ENCODE results near the gene PARP3. TPM values are rescaled to one million over a fixed set of nuclear protein-coding genes. Genes with fewer than 3 reads are reported as not detected.
A peak's percentile ranks its signal among the peaks of the same experiment; 100 is the strongest.
"Not testable (repeated sequence)": the region's sequence is repeated elsewhere in the genome, so short reads cannot be mapped to it uniquely, and the experiment has no call there.

PARP3 gene
- total RNA-seq, 4 donors from 2014 or later, result 100 to 157 (median 137) TPM

DNA sequence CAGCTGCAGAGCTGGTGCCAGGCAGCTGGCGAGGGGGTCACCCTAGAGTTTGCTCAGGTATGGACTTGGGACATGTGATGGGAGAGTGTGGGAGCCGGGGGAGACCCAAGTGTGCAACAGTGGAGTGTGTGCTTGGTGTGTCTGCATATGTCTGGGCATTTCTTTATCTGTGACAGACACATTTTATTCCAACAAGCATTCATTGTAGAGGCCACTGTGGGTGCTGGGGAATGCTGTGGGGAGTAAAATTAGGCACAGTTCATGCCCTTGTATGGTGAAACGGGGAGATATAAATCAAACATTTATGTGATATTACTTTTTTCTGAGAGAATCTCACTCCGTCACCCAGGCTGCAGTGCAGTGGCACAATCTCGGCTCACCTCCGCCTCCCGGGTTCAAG, 45.4 kb downstream of the PARP3 start:
- Histone ChIP-seq H3K27me3 (no peaks in the 10 kb centered on the region), H3K36me3 (peaks cover 0 to 22% (median 0%) of the 10 kb centered on the region in 3 donors), H3K9me3 (no peaks in the 10 kb centered on the region), H3K27ac (peak overlapping the region in 1 of 4 donors; percentile 88), H3K4me3 (peak overlapping the region in 2 of 4 donors; percentile 32 to 45), H3K4me1 (peaks cover 0 to 20% (median 3%) of the 10 kb centered on the region in 4 donors)
- TF ChIP-seq, protein P1, sequence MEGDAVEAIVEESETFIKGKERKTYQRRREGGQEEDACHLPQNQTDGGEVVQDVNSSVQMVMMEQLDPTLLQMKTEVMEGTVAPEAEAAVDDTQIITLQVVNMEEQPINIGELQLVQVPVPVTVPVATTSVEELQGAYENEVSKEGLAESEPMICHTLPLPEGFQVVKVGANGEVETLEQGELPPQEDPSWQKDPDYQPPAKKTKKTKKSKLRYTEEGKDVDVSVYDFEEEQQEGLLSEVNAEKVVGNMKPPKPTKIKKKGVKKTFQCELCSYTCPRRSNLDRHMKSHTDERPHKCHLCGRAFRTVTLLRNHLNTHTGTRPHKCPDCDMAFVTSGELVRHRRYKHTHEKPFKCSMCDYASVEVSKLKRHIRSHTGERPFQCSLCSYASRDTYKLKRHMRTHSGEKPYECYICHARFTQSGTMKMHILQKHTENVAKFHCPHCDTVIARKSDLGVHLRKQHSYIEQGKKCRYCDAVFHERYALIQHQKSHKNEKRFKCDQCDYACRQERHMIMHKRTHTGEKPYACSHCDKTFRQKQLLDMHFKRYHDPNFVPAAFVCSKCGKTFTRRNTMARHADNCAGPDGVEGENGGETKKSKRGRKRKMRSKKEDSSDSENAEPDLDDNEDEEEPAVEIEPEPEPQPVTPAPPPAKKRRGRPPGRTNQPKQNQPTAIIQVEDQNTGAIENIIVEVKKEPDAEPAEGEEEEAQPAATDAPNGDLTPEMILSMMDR (IDR thresholded peaks at IDR 0.05), result no peak
- no peak for TF ChIP-seq POLR2A (IDR thresholded peaks at IDR 0.05)
- DNase-seq, result no peak

DNA sequence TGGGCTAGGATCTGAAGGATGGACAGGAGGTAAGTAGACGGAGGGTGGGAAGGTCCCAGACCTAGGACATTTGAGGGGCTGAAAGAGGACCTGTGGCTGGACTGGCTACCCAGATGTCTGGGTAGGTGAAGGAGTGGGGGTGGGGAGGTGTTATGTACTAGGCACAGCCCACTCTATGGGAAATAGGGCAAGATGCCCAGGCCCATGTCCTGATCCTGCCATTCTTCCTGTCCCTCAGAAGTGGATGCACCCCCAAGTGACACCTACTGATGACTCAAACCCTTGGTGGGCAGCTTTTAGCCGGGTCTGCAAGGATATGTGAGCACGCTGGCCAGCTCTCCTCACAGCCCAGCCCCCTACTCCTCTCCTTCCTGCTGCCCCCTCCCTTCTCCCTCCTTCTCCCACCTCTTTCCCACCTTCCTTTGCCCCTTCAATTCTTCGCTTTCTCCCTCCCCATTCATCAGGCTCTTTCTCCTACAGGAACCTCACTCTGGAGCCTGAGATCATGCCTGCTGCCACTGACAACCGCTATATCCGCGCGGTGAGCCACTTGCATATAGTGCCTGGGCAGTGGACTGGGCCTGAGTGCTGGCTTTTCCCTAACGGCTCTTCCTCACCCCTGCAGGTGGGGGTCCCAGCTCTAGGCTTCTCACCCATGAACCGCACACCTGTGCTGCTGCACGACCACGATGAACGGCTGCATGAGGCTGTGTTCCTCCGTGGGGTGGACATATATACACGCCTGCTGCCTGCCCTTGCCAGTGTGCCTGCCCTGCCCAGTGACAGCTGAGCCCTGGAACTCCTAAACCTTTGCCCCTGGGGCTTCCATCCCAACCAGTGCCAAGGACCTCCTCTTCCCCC, 46.4 kb downstream of the PARP3 start:
- no peak for DNase-seq
- H3K4me1 ChIP-seq, result peaks cover 0 to 16% (median 2%) of the 10 kb centered on the region in 4 donors

DNA sequence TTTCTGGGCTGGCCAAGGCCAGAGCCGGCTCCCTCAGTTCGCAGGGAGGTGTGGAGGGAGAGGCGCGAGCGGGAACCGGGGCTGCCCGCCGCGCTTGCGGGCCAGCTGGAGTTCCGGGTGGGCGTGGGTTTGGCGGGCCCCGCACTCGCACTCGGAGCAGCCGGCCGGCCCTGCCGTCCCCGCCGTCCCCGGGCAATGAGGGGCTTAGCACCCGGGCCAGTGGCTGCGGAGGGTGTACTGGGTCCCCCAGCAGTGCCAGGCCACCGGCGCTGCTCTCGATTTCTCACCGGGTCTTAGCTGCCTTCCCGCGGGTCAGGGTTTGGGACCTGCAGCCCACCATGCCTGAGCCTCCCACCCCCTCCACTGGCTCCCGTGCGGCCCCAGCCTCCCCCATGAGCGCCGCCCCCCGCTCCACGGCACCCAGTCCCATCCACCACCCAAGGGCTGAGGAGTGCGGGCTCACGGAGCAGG, 48.4 kb downstream of the PARP3 start:
- H3K9me3 ChIP-seq, H3K4me3 ChIP-seq, H3K27ac ChIP-seq, H3K27me3 ChIP-seq, DNase-seq: not testable (repeated sequence)
- Histone ChIP-seq H3K4me1 (peaks cover 0 to 19% (median 3%) of the 10 kb centered on the region in 4 donors), H3K36me3 (peaks cover 0 to 43% (median 0%) of the 10 kb centered on the region in 3 donors)

More for the DNA sequence above, 46.4 kb downstream of the PARP3 start:
- no peak overlapping the region for H3K4me3 ChIP-seq
- H3K27me3 ChIP-seq, result no peaks in the 10 kb centered on the region
- H3K27ac ChIP-seq, result no peak overlapping the region
- TF ChIP-seq, protein P1 (IDR thresholded peaks at IDR 0.05), result no peak
- no peak for TF ChIP-seq POLR2A (IDR thresholded peaks at IDR 0.05)
- H3K9me3 ChIP-seq, result no peaks in the 10 kb centered on the region
- peaks cover 0 to 31% (median 0%) of the 10 kb centered on the region in 3 donors for H3K36me3 ChIP-seq

DNA sequence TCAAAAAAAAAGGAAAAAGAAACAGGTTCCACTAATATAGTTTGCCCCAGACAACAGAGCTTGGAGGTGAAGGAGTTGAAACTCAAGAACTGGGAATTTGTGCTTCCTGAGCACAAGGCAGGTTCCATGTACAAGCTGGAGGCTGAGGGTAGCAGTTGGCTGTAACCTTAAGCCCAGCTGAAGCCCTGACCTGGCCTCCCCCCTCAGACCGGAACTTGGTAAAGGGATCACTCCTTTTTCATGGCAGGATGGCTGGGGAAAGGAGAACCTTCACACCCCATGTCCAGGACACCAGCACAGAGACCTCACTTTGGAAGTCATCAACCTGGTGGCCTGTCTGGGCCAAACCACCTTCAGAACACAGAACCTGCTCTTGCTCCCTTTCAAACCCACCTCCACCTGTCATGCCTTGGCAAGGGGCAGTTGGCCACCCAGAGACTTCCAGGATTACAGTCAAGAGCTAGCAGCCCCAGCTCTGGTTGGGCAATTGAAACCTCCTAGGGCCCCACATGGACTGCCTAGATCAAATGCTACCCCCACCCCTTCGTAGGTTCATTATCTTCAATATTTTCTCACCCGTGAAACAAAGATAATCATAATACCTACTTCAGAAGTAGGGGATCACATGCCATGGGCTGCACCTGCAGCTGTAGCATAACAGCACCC, 50.0 kb downstream of the PARP3 start:
- H3K27me3 ChIP-seq, result no peaks in the 10 kb centered on the region
- no peak for DNase-seq
- TF ChIP-seq POLR2A (IDR thresholded peaks at IDR 0.05), result no peak
- TF ChIP-seq, protein P1 (IDR thresholded peaks at IDR 0.05), result no peak
- H3K27ac ChIP-seq, result no peak overlapping the region
- H3K36me3 ChIP-seq, result peaks cover 0 to 43% (median 0%) of the 10 kb centered on the region in 3 donors
- H3K4me3 ChIP-seq, result no peak overlapping the region
- peaks cover 0 to 13% (median 3%) of the 10 kb centered on the region in 4 donors for H3K4me1 ChIP-seq
- no peaks in the 10 kb centered on the region for H3K9me3 ChIP-seq

DNA sequence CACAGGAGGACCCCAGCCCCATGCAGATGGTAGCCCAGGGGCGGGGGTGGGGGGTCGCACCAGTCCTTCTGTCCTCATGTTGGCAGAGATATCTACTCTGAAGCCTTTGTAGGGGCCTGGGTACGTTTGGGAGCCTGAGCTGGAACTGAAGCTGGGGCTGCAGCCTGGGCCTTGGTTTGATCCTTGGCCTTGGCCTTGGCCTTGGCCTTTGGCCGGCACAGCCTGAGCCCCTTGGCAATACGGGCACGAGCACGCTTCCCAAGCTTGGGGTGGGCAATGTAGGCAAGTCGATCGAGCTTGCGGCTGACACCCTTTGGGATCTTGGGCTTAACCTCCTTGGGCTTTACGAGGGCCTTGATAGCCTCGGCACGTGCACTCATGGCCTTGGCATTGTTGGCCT, 51.5 kb downstream of the PARP3 start:
- H3K36me3 ChIP-seq, result peaks cover 0 to 31% (median 0%) of the 10 kb centered on the region in 3 donors
- H3K4me3 ChIP-seq, H3K9me3 ChIP-seq, H3K27ac ChIP-seq, DNase-seq, H3K27me3 ChIP-seq: not testable (repeated sequence)
- H3K4me1 ChIP-seq, result peaks cover 0 to 13% (median 3%) of the 10 kb centered on the region in 4 donors

DNA sequence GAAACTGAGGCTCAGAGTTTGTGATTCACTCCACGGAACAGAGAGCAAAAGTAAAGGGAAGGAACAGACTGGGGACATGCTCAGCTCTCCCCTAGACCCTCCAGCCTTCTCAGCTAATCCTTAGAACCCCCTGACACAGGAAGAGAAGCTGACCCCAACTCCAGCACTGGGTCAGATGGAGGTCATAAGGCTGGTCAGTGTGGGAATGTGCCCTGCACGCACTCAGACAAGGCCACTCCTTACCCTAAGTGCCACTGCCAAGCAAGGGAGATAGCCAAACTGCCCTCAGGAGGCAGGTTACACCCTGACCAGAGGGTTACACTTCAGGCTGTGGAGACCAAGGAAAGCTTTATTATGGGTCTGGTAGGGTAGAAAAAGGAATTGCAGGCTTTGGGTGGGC, 52.4 kb downstream of the PARP3 start:
- peak overlapping the region in 1 of 4 donors; percentile 33 for H3K27ac ChIP-seq
- H3K36me3 ChIP-seq, result peaks cover 0 to 25% (median 0%) of the 10 kb centered on the region in 3 donors
- DNase-seq, result no peak
- H3K9me3 ChIP-seq, result no peaks in the 10 kb centered on the region
- no peak for TF ChIP-seq POLR2A (IDR thresholded peaks at IDR 0.05)
- TF ChIP-seq, protein P1 (IDR thresholded peaks at IDR 0.05), result no peak
- H3K4me3 ChIP-seq, result peak overlapping the region in 2 of 4 donors; percentile 75 to 87
- no peaks in the 10 kb centered on the region for H3K27me3 ChIP-seq
- peaks cover 0 to 13% (median 3%) of the 10 kb centered on the region in 4 donors for H3K4me1 ChIP-seq
